ENCODE results near the gene CTRB1. TPM values are rescaled to one million over a fixed set of nuclear protein-coding genes. Genes with fewer than 3 reads are reported as not detected.
A peak's percentile ranks its signal among the peaks of the same experiment; 100 is the strongest.

Gene CTRB1
- total and polyA plus RNA-seq, 2 of the 13 experiments (the other 11 are each of a cell fraction or from before 2014, with no cell fraction given): not detected

- TF ChIP-seq TFDP2 (CRISPR knock-in tag; IDR thresholded peaks at IDR 0.05) (peak; percentile 81), ZNF383 (CRISPR knock-in tag; IDR thresholded peaks at IDR 0.05; ENCODE audit: borderline replicate concordance) (peak; percentile 98), ZNF331 (CRISPR knock-in tag; IDR thresholded peaks at IDR 0.05) (peak; percentile 81), RBM39 (IDR thresholded peaks at IDR 0.05; ENCODE audit: low read depth, low read length, poor library complexity, severe bottlenecking) (no peak), MBNL3 (CRISPR knock-in tag; conservative IDR thresholded peaks at IDR 0.05) (no peak), SMARCC2 (IDR thresholded peaks at IDR 0.05) (no peak), THAP11 (CRISPR knock-in tag; IDR thresholded peaks at IDR 0.05) (peak; percentile 75), PRDM4 (CRISPR knock-in tag; IDR thresholded peaks at IDR 0.05; ENCODE audit: borderline replicate concordance) (no peak), ZNF530 (CRISPR knock-in tag; IDR thresholded peaks at IDR 0.05; ENCODE audit: low read depth) (no peak), ZNF644 (CRISPR knock-in tag; IDR thresholded peaks at IDR 0.05; ENCODE audit: low read depth) (no peak), PATZ1 (CRISPR knock-in tag; IDR thresholded peaks at IDR 0.05) (peak; percentile 70), ZNF703 (CRISPR knock-in tag; IDR thresholded peaks at IDR 0.05; ENCODE audit: borderline replicate concordance) (0 out of 2 replicates have a peak, but pooled peaks have one; percentile 33), ZNF235 (CRISPR knock-in tag; IDR thresholded peaks at IDR 0.05; ENCODE audit: borderline replicate concordance) (peak; percentile 94; the same call in 1 of the 2 replicates), SIX4 (CRISPR knock-in tag; IDR thresholded peaks at IDR 0.05) (no peak), DRAP1 (CRISPR knock-in tag; IDR thresholded peaks at IDR 0.05) (peak; percentile 56; the same call in 1 of the 2 replicates), ZNF441 (CRISPR knock-in tag; IDR thresholded peaks at IDR 0.05; ENCODE audit: borderline replicate concordance) (no peak; the same call in none of the 2 replicates), DNMT3B (CRISPR knock-in tag; conservative IDR thresholded peaks at IDR 0.05) (no peak), NFKB2 (CRISPR knock-in tag; IDR thresholded peaks at IDR 0.05; ENCODE audit: borderline replicate concordance) (peak; percentile 82; the same call in 1 of the 2 replicates)
Measured at GRCh38 chr16:75265911-75266701, 47.3 kb downstream of the CTRB1 start (continued).
